Left cardiac atrium (tissue), 4 donors: ENCODE results near the gene STXBP1. TPM values are rescaled to one million over a fixed set of nuclear protein-coding genes. Genes with fewer than 3 reads are reported as not detected.
A peak's percentile ranks its signal among the peaks of the same experiment; 100 is the strongest.

Experiments used
- ATAC-seq, 2 donors: fragments of 200-7000 bp; cut with Tn5 transposase; one replicate each; pipeline ENCODE4 v1.9.1; 2020; ENCODE audit warnings: mild to moderate bottlenecking in 2 of 2, moderate library complexity in 2 of 2
- DNase-seq: peaks from one replicate; pipeline ENCODE4 v3.0.0-alpha.2; 2020
- intact Hi-C, 2 donors: fragments of 100-400 bp; cut with DNase I; formaldehyde crosslinking; loops; one replicate each; pipeline versions ENCODE4 v1.14.1 to v1.15.1; 2022 to 2023
- long read RNA-seq: library from polyadenylated mRNA; unstranded; transcript quantifications from one replicate; pipeline ENCODE4 v2.0.0, GENCODE V29; 2021
- total RNA-seq, 2 donors: library from RNA; stranded (reverse); fragmentation: NEBNext Ultra II Directional; extraction: Animal tissue kit (Norgen Biotek cat#: 25700); gene quantifications; one replicate each; pipeline ENCODE4 v1.2.1, GENCODE V29; 2021
- donor health status: DM: no; HTN: yes; CAD: no.
- donor health status: DM: no; HTN: yes; CAD: no; lungs with severe emphysema.
- donor health status: DM: yes; HTN: yes; CAD: no.
- donor health status: Dilated cardiomyopathy.

The STXBP1 gene
- 10 to 100 TPM; 40.4 to 41.5 TPM for total RNA-seq
- long read RNA-seq, partial matches to known transcripts, result 3 of 8 reads
- long read RNA-seq, other reads (novel, unspliced or antisense), result 1 of 8 reads

- intact Hi-C loops, result no loop called here
- peak; percentile 87 to 94 for ATAC-seq
Observed at GRCh38 chr9:127611899-127612790, at the start of gene STXBP1. Gene STXBP1 (plus strand): TSS chr9:127612277. CDS start chr9:127612404, 127 bp downstream.

GRCh38 chr9:127562279-127562796 lies 49.7 kb upstream of the STXBP1 start:
- no peak for DNase-seq
- ATAC-seq, result no peak
- intact Hi-C loops, result no loop called here

More at GRCh38 chr9:127611899-127612790, at the start of gene STXBP1:
- peak; percentile 91 for DNase-seq

DNA sequence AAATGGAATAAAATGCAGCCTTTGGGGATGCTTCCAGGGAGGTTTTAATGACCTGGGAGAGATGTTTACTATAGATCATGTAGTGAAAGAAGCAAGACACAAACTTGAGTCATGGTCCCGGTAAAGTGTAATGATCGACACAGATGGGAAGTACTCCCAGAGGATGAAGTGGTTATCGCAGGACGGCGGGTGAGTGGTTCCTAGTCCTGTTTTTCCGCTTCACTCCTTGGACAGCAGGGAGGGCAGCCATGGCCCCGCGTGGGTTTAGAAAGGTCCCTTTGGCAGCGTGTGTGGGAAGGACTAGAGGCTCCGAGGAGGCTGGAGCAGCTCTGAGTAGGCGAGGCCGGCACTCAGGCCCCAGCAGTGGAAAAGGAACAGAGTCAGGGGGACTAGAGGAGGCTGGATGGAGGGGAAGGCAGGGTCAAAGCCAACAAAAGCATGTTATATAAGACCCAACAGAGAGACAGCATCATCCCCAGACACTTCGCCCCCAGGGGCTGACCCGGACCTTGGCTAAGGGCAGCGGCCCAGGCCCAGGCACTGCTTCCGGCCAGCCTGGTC lies 49.2 kb upstream of the STXBP1 start:
- ATAC-seq (peak; percentile 14), DNase-seq (peak; percentile 53)
- intact Hi-C loops, result no loop called here

DNA sequence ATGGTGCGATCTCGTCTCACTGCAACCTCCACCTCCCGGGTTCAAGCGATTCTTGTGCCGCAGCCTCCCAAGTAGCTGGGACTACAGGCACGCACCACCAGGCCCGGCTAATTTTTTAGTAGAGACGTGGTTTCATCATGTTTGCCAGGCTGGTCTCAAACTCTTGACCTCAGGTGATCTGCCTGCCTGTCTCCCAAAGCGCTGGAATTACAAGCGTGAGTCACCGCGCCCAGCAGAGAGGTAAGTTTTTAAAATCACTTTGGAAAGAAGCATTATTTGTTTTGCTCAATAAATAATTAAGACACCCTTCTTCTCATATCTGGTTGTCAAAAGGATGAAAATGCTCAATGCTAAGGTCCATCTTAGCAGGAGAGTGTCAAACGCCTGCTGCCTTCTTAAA lies 48.5 kb upstream of the STXBP1 start:
- intact Hi-C loops, result no loop called here
- ATAC-seq, result no peak
- no peak for DNase-seq

- DNase-seq, result no peak
- no peak for ATAC-seq
Observed at GRCh38 chr9:127565231-127565630, 46.8 kb upstream of the STXBP1 start.

GRCh38 chr9:127566351-127567001 lies 45.6 kb upstream of the STXBP1 start:
- intact Hi-C loops, result no loop called here

More at GRCh38 chr9:127565231-127565630, 46.8 kb upstream of the STXBP1 start:
- intact Hi-C loops, result no loop called here

DNA sequence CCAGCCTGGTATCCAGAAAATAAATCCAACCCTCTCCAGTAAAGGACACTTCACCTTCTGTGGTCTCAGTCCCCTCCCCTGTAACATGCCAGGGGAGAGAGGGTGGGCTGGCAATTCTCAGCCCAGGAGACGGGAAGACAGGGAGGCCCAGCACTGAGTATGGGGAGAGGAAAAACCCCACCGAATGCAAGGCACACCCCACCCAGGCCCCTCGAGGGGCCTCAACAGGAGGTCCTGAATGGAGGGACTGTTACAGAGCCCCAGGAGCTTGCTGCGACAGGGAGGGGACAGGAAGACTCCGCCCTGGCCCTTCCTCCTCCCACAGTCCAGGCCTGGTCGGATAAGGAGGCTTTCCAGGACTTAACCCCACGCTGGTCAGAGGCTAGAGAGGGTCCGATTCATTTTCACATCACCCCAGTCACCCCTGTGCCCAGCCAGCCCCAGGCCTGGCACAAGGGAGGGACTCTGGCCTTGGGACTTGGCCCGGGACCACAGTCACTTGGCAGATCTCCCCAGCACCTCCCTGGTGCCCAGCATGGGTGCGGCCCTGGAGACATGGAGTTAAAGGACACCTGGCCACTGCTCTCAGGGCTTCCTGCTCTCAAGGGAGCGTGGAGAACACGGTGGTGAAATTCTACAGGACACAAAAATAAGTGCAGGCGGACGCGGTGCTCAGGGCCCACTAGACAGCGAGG lies 44.9 kb upstream of the STXBP1 start:
- ATAC-seq (peak; percentile 51 to 57), DNase-seq (peak; percentile 72)
- intact Hi-C loops, result no loop called here

More at GRCh38 chr9:127566351-127567001, 45.6 kb upstream of the STXBP1 start:
- DNase-seq (no peak), ATAC-seq (no peak)

DNA sequence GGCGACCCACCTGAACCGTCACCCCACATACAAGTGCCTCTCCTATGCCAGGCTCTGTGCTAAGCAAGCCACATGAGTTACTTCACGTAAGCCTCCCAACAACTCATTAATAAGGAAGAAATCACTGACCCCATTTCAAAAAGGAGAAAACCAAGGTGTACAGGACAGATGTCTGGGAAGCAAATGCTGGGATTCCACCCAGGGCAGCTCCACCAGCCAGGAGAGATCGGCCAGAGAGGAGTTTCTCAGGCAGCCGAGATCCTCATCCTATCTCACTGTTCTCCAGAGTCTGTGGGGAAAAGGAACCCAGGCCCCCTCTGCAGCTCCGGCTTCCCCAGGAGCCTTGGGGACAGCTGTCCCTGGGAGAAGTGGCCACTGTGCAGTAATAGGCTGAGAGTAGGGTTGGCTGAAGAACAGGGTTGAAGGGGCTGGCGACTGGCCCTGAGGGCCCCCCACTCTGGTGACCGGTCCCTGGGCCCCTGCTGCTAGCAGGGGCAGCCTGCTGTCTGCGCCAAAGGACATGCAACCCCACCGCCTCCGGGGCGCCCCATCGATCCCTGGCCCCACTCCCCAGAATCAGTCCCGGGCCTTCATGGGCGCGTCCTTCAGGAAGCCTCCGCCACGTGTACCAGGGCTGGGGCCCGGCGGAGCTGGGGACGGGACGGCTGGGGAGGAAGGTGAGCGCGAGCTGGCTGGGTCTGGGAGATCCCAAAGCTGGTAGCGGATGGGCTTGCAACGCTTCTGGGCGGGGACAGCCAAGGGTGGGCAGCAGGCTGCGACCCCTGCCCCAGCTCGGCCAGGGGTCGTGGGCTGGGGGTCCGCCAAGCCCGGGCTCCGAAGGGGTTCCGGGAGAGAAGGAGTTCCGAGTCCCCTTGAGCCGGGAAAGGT lies 44.1 kb upstream of the STXBP1 start:
- ATAC-seq (peak; percentile 24 to 31), DNase-seq (peak; percentile 48)
- intact Hi-C loops, result no loop called here

DNA sequence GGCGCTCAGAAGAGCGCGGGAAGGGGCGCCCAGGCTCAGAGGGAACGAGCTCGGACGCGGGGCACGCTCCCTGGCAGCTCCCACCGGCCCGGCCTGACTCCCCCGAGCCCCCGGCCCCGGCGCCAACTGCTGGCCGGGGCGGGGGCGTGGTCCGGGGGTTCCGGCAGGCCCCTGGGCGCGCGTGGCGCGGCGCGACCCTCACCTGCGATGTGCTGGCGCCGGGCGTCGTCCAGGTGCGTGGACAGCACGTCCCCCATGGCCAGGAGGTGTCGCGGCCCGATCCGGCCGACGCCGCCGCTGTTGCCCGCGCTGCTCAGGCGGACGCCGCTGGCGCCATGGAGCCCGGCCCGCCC lies 43.5 kb upstream of the STXBP1 start:
- peak; percentile 1 for ATAC-seq
- intact Hi-C loops, result no loop called here
- DNase-seq, result no peak

GRCh38 chr9:127568971-127569885 lies 42.8 kb upstream of the STXBP1 start:
- intact Hi-C loops, result no loop called here
- DNase-seq (peak; percentile 81), ATAC-seq (peak; percentile 92)

GRCh38 chr9:127569886-127570401 lies 42.1 kb upstream of the STXBP1 start:
- no peak for ATAC-seq
- no peak for DNase-seq
- intact Hi-C loops, result loop anchor here in 1 of 2 donors (5.0 kb wide), 1 partner anchor 58 kb away; no protein-coding TSS in a partner anchor

- peak; percentile 43 for DNase-seq
- ATAC-seq, result no peak
- intact Hi-C loops, result loop anchor here in 1 of 2 donors (5.0 kb wide), 1 partner anchor 58 kb away; no protein-coding TSS in a partner anchor
Observed at GRCh38 chr9:127570533-127571111, 41.5 kb upstream of the STXBP1 start.

DNA sequence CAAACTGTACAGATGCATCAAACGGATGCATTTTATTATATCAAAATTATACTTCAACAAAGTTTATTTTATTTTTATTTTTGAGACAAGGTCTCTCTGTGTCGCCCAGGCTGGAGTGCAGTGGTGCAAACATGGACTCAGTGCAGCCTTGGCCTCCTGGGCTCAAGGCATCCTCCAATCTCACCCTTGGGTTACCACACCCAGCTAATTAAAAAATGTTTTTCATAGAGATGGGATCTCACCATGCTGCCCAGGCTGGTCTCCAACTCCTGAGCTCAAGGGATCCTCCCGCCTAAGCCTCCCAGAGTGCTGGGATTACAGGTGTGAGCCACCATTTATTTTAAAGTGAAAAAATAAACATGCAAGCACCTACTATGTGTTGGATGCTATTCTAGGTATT lies 40.1 kb upstream of the STXBP1 start:
- intact Hi-C loops, result loop anchor here in 1 of 2 donors (5.0 kb wide), 1 partner anchor 60 kb away; no protein-coding TSS in a partner anchor
- no peak for ATAC-seq
- no peak for DNase-seq

DNA sequence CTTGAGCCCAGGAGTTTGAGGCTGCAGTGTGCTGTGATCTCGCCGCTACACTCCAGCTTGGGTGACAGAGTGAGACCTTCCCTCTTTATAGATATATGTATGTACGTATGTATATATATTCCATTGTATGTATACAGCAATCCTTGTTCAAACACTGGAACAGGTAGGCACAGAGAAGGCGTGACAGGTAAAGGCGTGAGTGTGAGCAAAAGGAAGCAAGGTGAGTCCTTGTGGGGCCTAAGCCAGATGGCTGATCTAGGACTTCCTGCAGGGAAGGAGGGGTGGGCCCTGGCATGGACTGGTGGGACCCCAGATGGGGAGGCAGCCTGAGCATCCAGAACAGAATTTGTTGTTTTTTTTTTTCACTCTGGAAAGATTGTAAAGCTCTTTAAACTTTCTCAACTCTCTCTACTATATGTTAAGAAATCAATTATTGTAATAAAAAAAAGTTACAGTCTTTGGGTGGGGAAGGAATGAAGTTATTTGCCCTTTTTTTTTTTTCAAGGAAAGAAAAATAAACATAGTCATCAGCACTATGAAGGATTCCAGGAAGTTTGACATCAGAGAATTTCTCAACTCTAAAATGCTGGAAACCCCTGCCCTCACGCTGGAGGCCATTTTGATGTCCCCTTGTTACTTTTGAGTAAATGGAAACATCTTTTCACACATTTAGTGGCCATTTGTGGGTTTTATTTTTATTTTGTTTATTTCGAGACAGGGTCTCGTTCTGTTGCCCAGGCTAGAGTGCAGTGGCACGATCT lies 38.9 kb upstream of the STXBP1 start:
- intact Hi-C loops, result loop anchor here in 1 of 2 donors (5.0 kb wide), 1 partner anchor 61 kb away; no protein-coding TSS in a partner anchor
- DNase-seq, result peak; percentile 31
- ATAC-seq, result no peak
